ENCODE data around the gene BPIFB6.

The BPIFB6 gene

GRCh38 chr20:33093074-33093473 is 61.6 kb downstream of the BPIFB6 start:
- DNase-seq: no peak

GRCh38 chr20:33093582-33093981 is 62.1 kb downstream of the BPIFB6 start:
- DNase-seq: no peak

Data from NCI-H1105 (cell line).